GM12878 (cell line): ENCODE measurements around the gene CPSF4.

ENCODE experiments used
- ASH2L ChIP-seq: fragments of 300-600, 200-600 bp; sonication (generic); IDR thresholded peaks from 2 replicates; pipeline ENCODE4 v1.6.1; 2017; ENCODE audit warnings: low read depth, mild to moderate bottlenecking, borderline replicate concordance
- BMI1 ChIP-seq: fragments of 450-650 bp; IDR thresholded peaks from 2 replicates; pipeline ENCODE4 v1.6.1; 2016; ENCODE audit warnings: mild to moderate bottlenecking, moderate library complexity, borderline replicate concordance
- EZH2 ChIP-seq: IDR thresholded peaks from 2 replicates; pipeline ENCODE4 v1.6.1; 2012; ENCODE audit warnings: low read depth, mild to moderate bottlenecking, control low read depth, inconsistent platforms, low read length, borderline replicate concordance; ENCODE audit not compliant: control insufficient read depth
- JUND ChIP-seq: IDR thresholded peaks from 2 replicates; pipeline ENCODE4 v1.6.1; 2012; ENCODE audit warnings: low read depth, mild to moderate bottlenecking, low read length, improper control_type of control experiment, moderate library complexity
- NR2F1 ChIP-seq: fragments of 450-650 bp; conservative IDR thresholded peaks from 2 replicates; pipeline ENCODE4 v1.6.1; 2017; ENCODE audit warnings: mild to moderate bottlenecking
- RELA ChIP-seq: fragments of 450-650 bp; IDR thresholded peaks from 2 replicates; pipeline ENCODE4 v1.8.0; 2014; ENCODE audit warnings: borderline replicate concordance; ENCODE audit not compliant: partially characterized antibody
- SP1 ChIP-seq: IDR thresholded peaks from one replicate; pipeline ENCODE4 v1.6.1; 2011; ENCODE audit warnings: low read depth, low read length
- TCF7 ChIP-seq: IDR thresholded peaks from 2 replicates; pipeline ENCODE4 v1.6.1; 2014; ENCODE audit warnings: antibody characterized with exemption, borderline replicate concordance
- ZNF384 ChIP-seq: IDR thresholded peaks from 2 replicates; pipeline ENCODE4 v1.6.1; 2012; ENCODE audit warnings: low read depth, mild to moderate bottlenecking, low read length, improper control_type of control experiment, borderline replicate concordance
- TF ChIP-seq, protein P1 (sequence below), 3 experiments: IDR thresholded peaks in 2 of 3; conservative IDR thresholded peaks in 1 of 3; 2 replicates each; pipeline ENCODE4 v1.5.1; 2011; ENCODE audit warnings: low read depth in 3 of 3, low read length in 3 of 3, mild to moderate bottlenecking in 3 of 3, control low read depth in 2 of 3, moderate library complexity in 2 of 3, inconsistent platforms in 1 of 3, mixed read lengths in 1 of 3; ENCODE audit not compliant: control insufficient read depth in 2 of 3, insufficient read depth in 1 of 3; ENCODE audit errors: extremely low read depth in 1 of 3
- TF ChIP-seq, protein P2 (sequence below): IDR thresholded peaks from 2 replicates; pipeline ENCODE4 v1.6.1; 2011; ENCODE audit warnings: low read depth, mild to moderate bottlenecking, low read length, moderate library complexity, borderline replicate concordance; ENCODE audit errors: extremely low read depth
- TF ChIP-seq, protein P3 (sequence below): fragments of 450-650 bp; IDR thresholded peaks from 2 replicates; pipeline ENCODE4 v1.6.1; 2017; ENCODE audit warnings: antibody characterized with exemption, mild to moderate bottlenecking, moderate library complexity

DNA sequence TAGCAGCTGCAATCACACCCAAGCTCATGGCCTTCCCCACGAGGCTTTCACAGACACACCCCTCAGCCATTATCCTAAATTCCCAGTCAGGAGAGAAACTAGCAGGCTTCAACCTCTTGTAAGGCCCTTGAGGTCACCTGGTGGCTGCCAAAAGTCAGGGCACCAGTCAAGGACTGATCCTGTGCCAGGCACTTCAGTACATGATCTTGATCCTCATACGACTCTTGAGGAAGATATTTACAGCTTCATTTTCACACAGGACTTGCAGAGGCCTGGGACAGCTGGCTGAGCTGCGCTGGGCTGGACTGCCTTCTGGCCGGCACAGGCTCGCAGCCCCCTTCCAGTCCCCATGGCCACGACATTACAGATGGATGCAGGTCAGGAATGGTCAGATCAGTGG, 39.1 kb upstream of the CPSF4 start:
- no peak for TF ChIP-seq TCF7
- no peak for TF ChIP-seq JUND
- no peak for TF ChIP-seq NR2F1
- TF ChIP-seq SP1 = no peak
- TF ChIP-seq ZNF384 = no peak
- TF ChIP-seq, protein P1, sequence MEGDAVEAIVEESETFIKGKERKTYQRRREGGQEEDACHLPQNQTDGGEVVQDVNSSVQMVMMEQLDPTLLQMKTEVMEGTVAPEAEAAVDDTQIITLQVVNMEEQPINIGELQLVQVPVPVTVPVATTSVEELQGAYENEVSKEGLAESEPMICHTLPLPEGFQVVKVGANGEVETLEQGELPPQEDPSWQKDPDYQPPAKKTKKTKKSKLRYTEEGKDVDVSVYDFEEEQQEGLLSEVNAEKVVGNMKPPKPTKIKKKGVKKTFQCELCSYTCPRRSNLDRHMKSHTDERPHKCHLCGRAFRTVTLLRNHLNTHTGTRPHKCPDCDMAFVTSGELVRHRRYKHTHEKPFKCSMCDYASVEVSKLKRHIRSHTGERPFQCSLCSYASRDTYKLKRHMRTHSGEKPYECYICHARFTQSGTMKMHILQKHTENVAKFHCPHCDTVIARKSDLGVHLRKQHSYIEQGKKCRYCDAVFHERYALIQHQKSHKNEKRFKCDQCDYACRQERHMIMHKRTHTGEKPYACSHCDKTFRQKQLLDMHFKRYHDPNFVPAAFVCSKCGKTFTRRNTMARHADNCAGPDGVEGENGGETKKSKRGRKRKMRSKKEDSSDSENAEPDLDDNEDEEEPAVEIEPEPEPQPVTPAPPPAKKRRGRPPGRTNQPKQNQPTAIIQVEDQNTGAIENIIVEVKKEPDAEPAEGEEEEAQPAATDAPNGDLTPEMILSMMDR (IDR thresholded peaks at IDR 0.05 in 2 of 3, conservative IDR thresholded peaks at IDR 0.05 in 1 of 3; ENCODE audit: control insufficient read depth in 2 of 3, extremely low read depth in 1 of 3, insufficient read depth in 1 of 3, low read depth in 3 of 3, low read length in 3 of 3) = no peak
- no peak for TF ChIP-seq EZH2
- no peak for TF ChIP-seq ASH2L
- TF ChIP-seq BMI1 = no peak
- TF ChIP-seq, protein P2, sequence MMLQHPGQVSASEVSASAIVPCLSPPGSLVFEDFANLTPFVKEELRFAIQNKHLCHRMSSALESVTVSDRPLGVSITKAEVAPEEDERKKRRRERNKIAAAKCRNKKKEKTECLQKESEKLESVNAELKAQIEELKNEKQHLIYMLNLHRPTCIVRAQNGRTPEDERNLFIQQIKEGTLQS = no peak
- TF ChIP-seq, protein P3, sequence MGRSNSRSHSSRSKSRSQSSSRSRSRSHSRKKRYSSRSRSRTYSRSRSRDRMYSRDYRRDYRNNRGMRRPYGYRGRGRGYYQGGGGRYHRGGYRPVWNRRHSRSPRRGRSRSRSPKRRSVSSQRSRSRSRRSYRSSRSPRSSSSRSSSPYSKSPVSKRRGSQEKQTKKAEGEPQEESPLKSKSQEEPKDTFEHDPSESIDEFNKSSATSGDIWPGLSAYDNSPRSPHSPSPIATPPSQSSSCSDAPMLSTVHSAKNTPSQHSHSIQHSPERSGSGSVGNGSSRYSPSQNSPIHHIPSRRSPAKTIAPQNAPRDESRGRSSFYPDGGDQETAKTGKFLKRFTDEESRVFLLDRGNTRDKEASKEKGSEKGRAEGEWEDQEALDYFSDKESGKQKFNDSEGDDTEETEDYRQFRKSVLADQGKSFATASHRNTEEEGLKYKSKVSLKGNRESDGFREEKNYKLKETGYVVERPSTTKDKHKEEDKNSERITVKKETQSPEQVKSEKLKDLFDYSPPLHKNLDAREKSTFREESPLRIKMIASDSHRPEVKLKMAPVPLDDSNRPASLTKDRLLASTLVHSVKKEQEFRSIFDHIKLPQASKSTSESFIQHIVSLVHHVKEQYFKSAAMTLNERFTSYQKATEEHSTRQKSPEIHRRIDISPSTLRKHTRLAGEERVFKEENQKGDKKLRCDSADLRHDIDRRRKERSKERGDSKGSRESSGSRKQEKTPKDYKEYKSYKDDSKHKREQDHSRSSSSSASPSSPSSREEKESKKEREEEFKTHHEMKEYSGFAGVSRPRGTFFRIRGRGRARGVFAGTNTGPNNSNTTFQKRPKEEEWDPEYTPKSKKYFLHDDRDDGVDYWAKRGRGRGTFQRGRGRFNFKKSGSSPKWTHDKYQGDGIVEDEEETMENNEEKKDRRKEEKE = no peak
- TF ChIP-seq RELA = no peak
